ENCODE measurements around the gene IQSEC3. TPM values are rescaled to one million over a fixed set of nuclear protein-coding genes. Genes with fewer than 3 reads are reported as not detected.
"Not testable (repeated sequence)": the region's sequence is repeated elsewhere in the genome, so short reads cannot be mapped to it uniquely, and the experiment has no call there.

Gene IQSEC3
- total and polyA plus RNA-seq, 10 of the 15 experiments (the other 5 are each of a cell fraction or from before 2014, with no cell fraction given) = not detected

GRCh38 chr12:22530-23201 lies 43.9 kb upstream of the IQSEC3 start:
- peaks cover 5 to 7% of the 10 kb centered on the region in 2 experiments; a peak in 3 of 4 replicates for H3K36me3 ChIP-seq (ENCODE audit: control insufficient read depth in 2 of 2, insufficient read depth in 2 of 2, low read length in 1 of 2)

DNA sequence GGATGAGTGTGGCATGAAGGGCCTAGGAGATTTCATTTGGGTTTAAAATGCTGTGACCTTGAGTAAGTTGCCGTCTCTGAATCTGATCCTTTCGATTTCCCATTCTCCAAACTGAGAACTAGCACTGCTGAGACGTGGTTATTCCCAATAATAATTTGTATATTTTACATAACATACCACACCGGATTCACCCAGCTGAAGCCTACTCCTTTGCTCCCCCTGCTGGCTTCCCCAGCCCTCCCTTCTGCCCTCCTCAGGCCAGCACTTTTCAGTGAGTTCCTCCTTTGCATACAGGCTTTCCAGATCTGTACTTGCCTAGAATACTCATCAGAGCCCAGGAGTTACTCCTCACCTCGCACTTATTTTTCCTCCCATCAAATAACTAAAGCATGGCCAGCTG lies 38.7 kb upstream of the IQSEC3 start:
- H3K27me3 ChIP-seq (replicated peaks in 1 of 2; ENCODE audit: control insufficient read depth in 2 of 2, insufficient read depth in 2 of 2, low read length in 1 of 2); H4K20me1 ChIP-seq (ENCODE audit: control insufficient read depth, insufficient read depth); H2AFZ ChIP-seq (ENCODE audit: control insufficient read depth, low read depth, low read length); CTCF ChIA-PET; SMC1A ChIA-PET (ENCODE audit: uncharacterized antibody, unreplicated experiment); H3K4me1 ChIP-seq (ENCODE audit: control insufficient read depth, insufficient read depth, low read length); H3K9ac ChIP-seq (ENCODE audit: control insufficient read depth, insufficient read depth, low read length); BruUV-seq (replicated peaks); FAIRE-seq; in situ Hi-C loops (cut with MboI); H3K4me3 ChIP-seq; H3K4me2 ChIP-seq (ENCODE audit: control insufficient read depth, insufficient read depth); ATAC-seq; H3K27ac ChIP-seq (ENCODE audit: control insufficient read depth, insufficient read depth); POLR2A ChIA-PET; RAD21 ChIA-PET (ENCODE audit: unreplicated experiment); DNase-seq (ENCODE audit: low read depth, low spot score); H3K36me3 ChIP-seq (ENCODE audit: control insufficient read depth in 2 of 2, insufficient read depth in 2 of 2, low read length in 1 of 2); H3K9me3 ChIP-seq (replicated peaks; ENCODE audit: control insufficient read depth, insufficient read depth, low read length); H3K79me2 ChIP-seq (ENCODE audit: control insufficient read depth, insufficient read depth, low read length); intact Hi-C loops (cut with micrococcal nuclease; ENCODE audit: unreplicated experiment): not testable (repeated sequence)
- WGBS (ENCODE audit: insufficient coverage, insufficient replicate concordance, low lambda C conversion rate, missing lambda C conversion rate) = no CpG with 5 or more reads among the region's 5 CpGs

More at GRCh38 chr12:22530-23201, 43.9 kb upstream of the IQSEC3 start:
- DNase-seq (ENCODE audit: low read depth, low spot score) (no peak), ATAC-seq (no peak), FAIRE-seq (no peak)
- Histone ChIP-seq H3K79me2 (ENCODE audit: control insufficient read depth, insufficient read depth, low read length) (no peaks in the 10 kb centered on the region), H3K4me1 (ENCODE audit: control insufficient read depth, insufficient read depth, low read length) (peaks cover 9% of the 10 kb centered on the region), H3K27me3 (replicated peaks in 1 of 2; ENCODE audit: control insufficient read depth in 2 of 2, insufficient read depth in 2 of 2, low read length in 1 of 2) (no peaks in the 10 kb centered on the region), H3K4me2 (ENCODE audit: control insufficient read depth, insufficient read depth) (no peak overlapping the region), H3K9me3 (replicated peaks; ENCODE audit: control insufficient read depth, insufficient read depth, low read length) (no peaks in the 10 kb centered on the region), H4K20me1 (ENCODE audit: control insufficient read depth, insufficient read depth) (no peaks in the 10 kb centered on the region), H3K27ac (ENCODE audit: control insufficient read depth, insufficient read depth) (no peak overlapping the region), H2AFZ (ENCODE audit: control insufficient read depth, low read depth, low read length) (no peak overlapping the region), H3K9ac (ENCODE audit: control insufficient read depth, insufficient read depth, low read length) (no peak overlapping the region), H3K4me3 (no peak overlapping the region)
- ChIA-PET RAD21 (ENCODE audit: unreplicated experiment) (no interaction called here), POLR2A (no interaction called here), CTCF (no interaction called here), SMC1A (ENCODE audit: uncharacterized antibody, unreplicated experiment) (no interaction called here)
- WGBS (ENCODE audit: insufficient coverage, insufficient replicate concordance, low lambda C conversion rate, missing lambda C conversion rate) = 88% methylated on average over 12 of the region's 12 CpGs
- no TSS peak for BruUV-seq (replicated peaks)
- intact Hi-C loops (cut with micrococcal nuclease; ENCODE audit: unreplicated experiment) (no loop called here), in situ Hi-C loops (cut with MboI) (no loop called here)
- TF ChIP-seq USF2 (IDR thresholded peaks at IDR 0.05; ENCODE audit: borderline replicate concordance, low read depth, low read length) = no peak
- no peak for TF ChIP-seq GATAD2B (conservative IDR thresholded peaks at IDR 0.05; ENCODE audit: low read depth)
- no peak for TF ChIP-seq STAT3 (IDR thresholded peaks at IDR 0.05; ENCODE audit: low read depth, low read length)

DNA sequence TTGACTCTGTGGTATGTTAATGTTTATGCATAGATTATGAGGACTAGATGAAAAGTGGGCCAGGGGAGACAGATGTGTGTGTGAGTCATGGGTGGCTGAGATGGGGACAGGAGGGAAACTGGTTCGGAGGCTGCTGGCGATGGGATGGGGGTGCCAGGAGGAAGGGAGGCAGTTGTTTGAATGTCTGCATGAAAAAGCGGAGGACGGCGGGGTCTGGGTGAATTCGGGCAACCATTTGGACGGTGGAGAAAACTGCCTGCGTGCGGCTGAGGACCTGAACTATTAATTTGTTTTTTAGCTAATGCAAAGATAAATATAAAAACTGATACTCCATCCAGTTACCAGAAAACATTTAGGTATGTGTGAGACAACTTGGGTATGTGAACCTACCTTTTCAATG lies 27.8 kb upstream of the IQSEC3 start:
- H3K4me3 ChIP-seq; H3K27ac ChIP-seq (ENCODE audit: control insufficient read depth, insufficient read depth); DNase-seq (ENCODE audit: low read depth, low spot score); H2AFZ ChIP-seq (ENCODE audit: control insufficient read depth, low read depth, low read length); H3K9me3 ChIP-seq (replicated peaks; ENCODE audit: control insufficient read depth, insufficient read depth, low read length); H3K4me2 ChIP-seq (ENCODE audit: control insufficient read depth, insufficient read depth); BruUV-seq (replicated peaks); POLR2A ChIA-PET; H4K20me1 ChIP-seq (ENCODE audit: control insufficient read depth, insufficient read depth); H3K9ac ChIP-seq (ENCODE audit: control insufficient read depth, insufficient read depth, low read length); intact Hi-C loops (cut with micrococcal nuclease; ENCODE audit: unreplicated experiment); RAD21 ChIA-PET (ENCODE audit: unreplicated experiment); H3K27me3 ChIP-seq (replicated peaks in 1 of 2; ENCODE audit: control insufficient read depth in 2 of 2, insufficient read depth in 2 of 2, low read length in 1 of 2); CTCF ChIA-PET; H3K36me3 ChIP-seq (ENCODE audit: control insufficient read depth in 2 of 2, insufficient read depth in 2 of 2, low read length in 1 of 2); H3K79me2 ChIP-seq (ENCODE audit: control insufficient read depth, insufficient read depth, low read length); FAIRE-seq; in situ Hi-C loops (cut with MboI); SMC1A ChIA-PET (ENCODE audit: uncharacterized antibody, unreplicated experiment); H3K4me1 ChIP-seq (ENCODE audit: control insufficient read depth, insufficient read depth, low read length); ATAC-seq: not testable (repeated sequence)
- WGBS (ENCODE audit: insufficient coverage, insufficient replicate concordance, low lambda C conversion rate, missing lambda C conversion rate) = no CpG with 5 or more reads among the region's 9 CpGs
